Measurements from ENCODE around the gene LSP1. TPM values are rescaled to one million over a fixed set of nuclear protein-coding genes. Genes with fewer than 3 reads are reported as not detected.

The LSP1 gene
- polyA plus RNA-seq, 3 donors from 2014 or later: 437 to 767 (median 593) TPM

DNA sequence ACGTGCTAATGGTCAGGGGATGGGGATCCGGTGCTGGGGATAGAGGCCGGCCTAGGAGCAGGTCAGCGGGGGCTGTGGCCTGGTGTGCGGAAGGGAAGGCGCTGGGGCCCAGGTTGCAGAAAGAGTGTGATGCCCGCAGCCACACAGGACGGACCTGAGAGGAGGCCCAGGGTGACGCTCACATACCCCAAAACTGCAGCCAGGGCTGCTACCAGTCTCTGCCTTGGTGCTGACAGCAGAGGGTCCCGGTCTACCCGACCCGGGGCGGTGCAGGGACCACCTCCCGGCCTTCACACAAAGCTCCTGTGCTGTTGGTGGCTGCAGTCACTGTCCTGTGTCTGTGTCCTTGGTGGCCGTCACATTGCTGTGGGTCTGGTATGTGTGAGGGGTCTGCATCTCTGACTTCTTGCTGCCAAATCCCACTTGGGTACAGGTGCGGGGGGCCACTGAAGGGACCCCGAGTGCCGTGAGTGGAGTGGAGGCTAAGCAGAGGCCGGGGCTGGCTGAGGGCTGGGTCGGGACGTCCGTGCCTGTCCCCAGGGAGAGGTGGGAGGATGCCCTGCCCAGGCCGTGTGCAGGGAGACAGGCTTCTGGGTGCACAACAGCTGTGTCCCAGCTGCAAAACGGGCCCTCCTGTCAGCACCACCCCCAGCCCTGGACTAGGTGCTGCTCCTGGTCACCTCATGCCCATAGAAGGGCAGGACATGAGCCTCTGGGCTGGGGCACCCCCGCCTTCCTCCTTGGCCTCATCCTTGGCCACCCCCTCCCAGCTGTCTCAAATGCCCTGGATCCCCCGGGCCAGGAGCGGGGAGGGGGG is 1.5 kb downstream of the LSP1 start:
- peak overlapping the region; percentile 94 to 100 (median 98) for H3K4me3 Mint-ChIP-seq
- H3K36me3 Mint-ChIP-seq: no peaks in the 10 kb centered on the region
- peak in 1 of 3 donors; percentile 32 for DNase-seq
- peaks cover 20 to 28% (median 23%) of the 10 kb centered on the region in 3 donors for H3K27me3 Mint-ChIP-seq (ENCODE audit: low read depth in 3 of 3)
- H3K9me3 Mint-ChIP-seq: no peaks in the 10 kb centered on the region
- H3K4me1 Mint-ChIP-seq: peaks cover 43 to 67% of the 10 kb centered on the region in 2 donors
- peak overlapping the region; percentile 92 to 100 (median 96) for H3K27ac Mint-ChIP-seq

DNA sequence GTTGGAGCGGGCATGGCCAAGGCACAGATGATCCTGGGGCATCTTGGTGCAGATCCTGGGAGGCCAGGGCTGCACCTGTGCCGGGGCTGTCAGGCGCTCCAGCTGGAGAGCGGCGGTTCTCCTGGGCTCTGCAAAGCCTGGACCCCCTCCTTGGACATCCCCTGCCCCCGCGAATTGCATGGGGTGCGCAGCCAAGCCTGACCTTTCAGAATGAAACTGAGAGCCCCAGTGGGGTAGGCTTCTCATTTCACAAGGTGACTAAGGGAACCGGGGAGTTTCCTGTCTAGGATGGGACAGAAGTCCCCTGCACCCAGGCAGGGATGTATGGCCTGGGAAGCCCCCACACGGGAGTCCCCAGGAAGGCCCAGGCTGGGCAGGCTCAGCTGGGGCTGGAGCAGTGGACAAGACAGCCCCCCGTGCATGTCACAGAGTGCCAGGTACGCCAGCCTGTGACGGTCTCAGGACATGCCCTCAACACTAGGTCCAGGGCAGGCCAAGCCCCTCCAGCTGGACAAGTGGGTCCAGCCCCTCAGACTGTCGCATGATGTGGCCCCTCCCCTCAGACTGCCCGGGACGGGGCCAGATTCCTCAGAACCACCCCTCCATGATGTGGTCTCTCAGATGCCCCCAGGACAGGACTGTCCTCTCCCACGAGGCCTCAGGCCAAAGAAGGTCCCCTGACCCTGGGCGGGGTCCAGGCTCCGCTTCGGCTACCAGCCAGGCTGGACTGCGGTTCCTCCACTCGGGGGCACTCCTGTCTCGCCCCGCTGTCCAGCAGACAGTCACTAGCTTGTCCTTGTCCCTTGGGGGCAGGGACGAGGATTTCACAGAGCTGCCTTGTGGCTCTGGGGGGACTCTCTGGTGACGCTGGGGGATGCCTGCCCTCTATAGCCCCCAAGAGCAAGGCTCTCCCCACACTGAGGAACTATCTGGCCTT is 2.3 kb downstream of the LSP1 start:
- peaks cover 35 to 60% of the 10 kb centered on the region in 2 donors for H3K4me1 Mint-ChIP-seq
- H3K36me3 Mint-ChIP-seq: no peaks in the 10 kb centered on the region
- H3K27ac Mint-ChIP-seq: peak overlapping the region in 4 of 6 donors; percentile 12 to 75 (median 45)
- peak overlapping the region; percentile 56 to 100 (median 98) for H3K4me3 Mint-ChIP-seq
- DNase-seq: no peak
- H3K27me3 Mint-ChIP-seq (ENCODE audit: low read depth in 3 of 3): peaks cover 19 to 26% (median 20%) of the 10 kb centered on the region in 3 donors
- no peaks in the 10 kb centered on the region for H3K9me3 Mint-ChIP-seq

DNA sequence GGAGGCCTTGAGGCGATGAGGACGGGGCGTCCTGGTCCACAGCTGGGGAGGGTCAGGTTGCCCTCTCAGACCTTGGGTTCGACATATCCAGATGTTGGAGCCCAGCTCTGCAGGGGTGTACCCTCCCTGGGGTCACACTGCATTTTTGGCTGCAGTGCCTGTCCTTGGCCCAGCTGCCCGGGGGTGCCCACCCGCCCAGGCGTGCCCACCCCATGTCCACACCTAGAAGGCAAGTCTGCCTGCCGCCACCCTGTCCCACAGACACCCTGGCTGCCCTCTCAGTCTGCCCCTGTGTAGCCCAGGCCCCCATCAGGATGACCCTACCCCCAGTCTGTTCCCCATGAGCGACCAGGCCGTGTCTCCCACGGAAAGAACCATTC is 3.0 kb downstream of the LSP1 start:
- H3K27ac Mint-ChIP-seq: peak overlapping the region in 4 of 6 donors; percentile 21 to 77 (median 52)

DNA sequence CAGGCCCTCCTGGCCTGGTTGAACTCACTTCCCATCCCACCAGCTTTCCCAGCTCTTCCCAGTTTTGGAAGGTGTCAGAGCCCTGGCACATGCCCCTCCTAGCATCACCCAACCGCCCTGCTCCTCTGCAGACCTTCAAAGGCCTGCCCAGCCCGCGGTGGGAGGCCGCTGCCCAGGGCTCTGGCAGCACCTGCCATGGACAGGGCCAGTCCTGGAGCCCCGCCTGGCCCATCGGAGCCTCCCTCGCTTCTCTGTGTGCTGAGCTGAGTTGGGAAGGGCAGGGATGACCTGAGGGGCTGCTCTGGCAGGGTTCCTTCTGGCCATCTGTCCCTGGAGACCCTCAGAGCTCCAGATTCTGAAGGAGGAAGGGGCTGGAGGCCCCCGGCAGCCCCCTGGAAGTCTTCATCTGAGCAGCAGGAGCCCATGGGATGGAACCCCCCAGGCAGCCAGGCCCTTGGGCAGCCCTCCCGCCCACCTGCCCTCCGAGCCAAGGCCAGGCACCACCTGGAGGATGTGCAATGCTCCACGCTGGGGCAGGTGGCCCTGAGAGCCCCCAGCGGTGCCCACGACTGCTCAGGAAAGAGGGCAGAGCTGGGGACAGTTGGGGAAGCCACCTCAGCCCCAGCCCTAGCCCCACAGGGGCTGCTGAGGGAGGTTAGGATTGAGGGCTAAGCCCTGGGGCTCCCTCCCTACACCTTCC is 3.6 kb downstream of the LSP1 start:
- Mint-ChIP-seq H3K27me3 (ENCODE audit: low read depth in 3 of 3) (peaks cover 11 to 21% (median 12%) of the 10 kb centered on the region in 3 donors), H3K27ac (peak overlapping the region in 5 of 6 donors; percentile 21 to 77 (median 48)), H3K4me1 (peaks cover 23 to 47% of the 10 kb centered on the region in 2 donors), H3K36me3 (no peaks in the 10 kb centered on the region), H3K9me3 (no peaks in the 10 kb centered on the region), H3K4me3 (peak overlapping the region; percentile 21 to 100 (median 38))
- no peak for DNase-seq

More for the DNA sequence above, 3.0 kb downstream of the LSP1 start:
- Mint-ChIP-seq H3K4me1 (peaks cover 29 to 53% of the 10 kb centered on the region in 2 donors), H3K4me3 (peak overlapping the region; percentile 38 to 100 (median 50)), H3K9me3 (no peaks in the 10 kb centered on the region), H3K36me3 (no peaks in the 10 kb centered on the region), H3K27me3 (ENCODE audit: low read depth in 3 of 3) (peaks cover 12 to 25% (median 15%) of the 10 kb centered on the region in 3 donors)
- DNase-seq: no peak

DNA sequence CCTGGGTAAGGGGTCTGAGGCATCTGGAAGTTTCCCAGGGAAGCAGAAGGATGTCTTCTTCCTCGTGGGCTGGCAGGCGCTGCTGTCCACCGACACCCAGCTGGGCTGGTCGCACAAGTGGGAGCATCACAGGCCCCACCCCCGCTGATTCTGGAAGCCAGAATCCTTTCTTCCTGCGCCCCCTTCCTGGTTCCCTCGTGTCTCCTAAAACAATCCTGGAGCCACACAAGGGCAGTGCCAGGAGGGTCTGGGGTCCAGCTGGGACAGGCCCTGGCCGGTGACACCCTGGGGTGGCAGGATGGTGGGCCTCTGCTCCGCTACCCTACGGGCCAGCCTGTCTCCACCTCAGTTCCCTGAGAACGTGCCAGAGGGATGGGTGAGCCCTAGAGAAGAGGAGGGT is 4.2 kb downstream of the LSP1 start:
- H3K4me3 Mint-ChIP-seq: no peak overlapping the region
- H3K27ac Mint-ChIP-seq: no peak overlapping the region
- DNase-seq: no peak
- H3K4me1 Mint-ChIP-seq: peaks cover 17 to 41% of the 10 kb centered on the region in 2 donors
- H3K27me3 Mint-ChIP-seq (ENCODE audit: low read depth in 3 of 3): peaks cover 11 to 19% (median 12%) of the 10 kb centered on the region in 3 donors
- H3K36me3 Mint-ChIP-seq: no peaks in the 10 kb centered on the region
- no peaks in the 10 kb centered on the region for H3K9me3 Mint-ChIP-seq

DNA sequence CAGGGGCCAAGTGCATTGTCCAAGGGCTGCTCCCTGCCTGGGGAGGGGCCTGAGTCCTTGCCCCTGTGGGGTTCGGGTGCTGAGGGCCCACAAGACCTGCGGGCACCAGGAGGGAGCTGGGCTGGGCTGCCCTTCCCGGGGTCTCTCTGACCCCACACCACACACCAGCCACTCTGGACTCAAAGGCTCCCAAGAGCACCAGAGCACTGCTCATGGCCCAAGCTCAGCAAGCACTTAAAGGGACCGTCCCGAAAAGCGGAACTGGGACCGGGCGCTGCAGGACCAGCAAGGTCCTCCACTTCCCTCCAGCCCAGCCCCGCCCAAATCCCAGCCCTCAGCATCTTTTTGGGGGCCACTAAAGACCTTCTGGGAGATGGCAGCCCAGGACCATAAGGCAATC is 5.3 kb downstream of the LSP1 start:
- Mint-ChIP-seq H3K27me3 (ENCODE audit: low read depth in 3 of 3) (peaks cover 3 to 12% (median 4%) of the 10 kb centered on the region in 3 donors), H3K27ac (peak overlapping the region in 2 of 6 donors; percentile 14 to 43), H3K4me3 (peak overlapping the region in 1 of 5 donors; percentile 46)

DNA sequence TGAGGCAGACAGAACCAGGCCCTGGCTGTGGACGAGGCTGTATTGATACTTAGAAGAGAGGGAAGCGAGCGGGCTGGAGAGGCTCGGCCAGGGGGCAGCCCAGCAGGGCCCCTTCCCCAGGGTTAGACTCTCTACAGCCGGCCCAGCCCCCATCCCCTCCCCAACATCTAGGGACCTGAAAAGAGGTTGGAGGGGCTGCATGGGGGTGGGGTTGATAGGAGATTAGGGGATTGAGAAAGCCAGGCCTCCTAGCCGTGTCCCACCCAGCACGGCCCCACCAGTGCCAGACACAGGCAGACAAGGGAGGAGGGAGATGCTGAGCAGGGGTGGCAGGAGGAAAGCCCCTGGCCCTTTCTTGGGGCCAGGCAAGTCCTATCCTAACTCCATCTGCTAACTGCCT is 5.7 kb downstream of the LSP1 start:
- H3K27me3 Mint-ChIP-seq (ENCODE audit: low read depth in 3 of 3): peaks cover 2 to 8% (median 3%) of the 10 kb centered on the region in 3 donors
- H3K4me3 Mint-ChIP-seq: no peak overlapping the region
- H3K27ac Mint-ChIP-seq: peak overlapping the region in 3 of 6 donors; percentile 24 to 47 (median 43)
- no peaks in the 10 kb centered on the region for H3K9me3 Mint-ChIP-seq
- DNase-seq: no peak
- peaks cover 7 to 31% of the 10 kb centered on the region in 2 donors for H3K4me1 Mint-ChIP-seq
- H3K36me3 Mint-ChIP-seq: no peaks in the 10 kb centered on the region

More for the DNA sequence above, 5.3 kb downstream of the LSP1 start:
- no peaks in the 10 kb centered on the region for H3K9me3 Mint-ChIP-seq
- H3K4me1 Mint-ChIP-seq: peaks cover 7 to 31% of the 10 kb centered on the region in 2 donors
- H3K36me3 Mint-ChIP-seq: no peaks in the 10 kb centered on the region
- no peak for DNase-seq

DNA sequence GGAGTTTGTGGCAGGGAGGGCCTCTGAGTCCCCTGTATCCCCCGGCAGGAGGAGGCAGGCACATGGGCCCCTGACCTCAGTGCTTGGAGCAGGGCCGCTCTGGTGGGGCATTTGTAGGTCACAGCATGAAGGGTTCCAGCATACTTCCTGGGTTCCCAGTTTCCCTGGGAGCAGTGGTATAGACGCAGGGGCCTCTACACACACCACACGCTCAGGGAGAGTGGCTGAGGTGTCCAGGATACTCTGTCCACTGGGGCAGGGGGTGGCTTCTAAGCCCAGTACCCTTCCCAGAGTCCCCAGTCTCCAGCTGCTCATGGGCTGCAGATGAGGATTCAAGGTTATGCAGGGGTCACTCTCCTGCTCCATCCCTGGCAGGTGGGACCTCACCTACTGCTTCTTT is 6.1 kb downstream of the LSP1 start:
- peaks cover 7 to 31% of the 10 kb centered on the region in 2 donors for H3K4me1 Mint-ChIP-seq
- H3K27me3 Mint-ChIP-seq (ENCODE audit: low read depth in 3 of 3): peaks cover 1 to 4% (median 3%) of the 10 kb centered on the region in 3 donors
- H3K9me3 Mint-ChIP-seq: no peaks in the 10 kb centered on the region
- no peak for DNase-seq
- peak overlapping the region in 4 of 6 donors; percentile 24 to 69 (median 46) for H3K27ac Mint-ChIP-seq
- no peaks in the 10 kb centered on the region for H3K36me3 Mint-ChIP-seq
- H3K4me3 Mint-ChIP-seq: peak overlapping the region in 1 of 5 donors; percentile 19

DNA sequence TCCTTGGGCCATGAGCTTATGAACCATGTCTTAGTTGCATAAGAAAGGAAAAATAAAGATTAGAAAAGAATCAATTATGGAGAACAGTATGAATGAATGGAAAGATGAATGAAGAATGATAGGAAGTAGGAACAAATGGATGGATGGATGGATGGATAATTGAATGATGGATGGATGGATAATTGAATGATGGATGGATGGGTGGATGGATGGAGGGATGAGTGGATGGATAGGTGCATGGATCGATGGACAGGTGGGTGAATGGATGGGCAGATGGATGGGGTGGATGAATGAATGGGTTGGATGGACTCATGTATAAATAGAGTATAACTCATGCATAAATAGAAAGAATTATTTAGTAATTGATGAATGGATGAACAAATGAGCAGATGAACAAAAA is 7.2 kb downstream of the LSP1 start:
- no peak for DNase-seq
- Mint-ChIP-seq H3K27me3 (ENCODE audit: low read depth in 3 of 3) (peaks cover 0 to 7% (median 2%) of the 10 kb centered on the region in 3 donors), H3K36me3 (no peaks in the 10 kb centered on the region), H3K4me3 (no peak overlapping the region), H3K4me1 (peaks cover 7 to 36% of the 10 kb centered on the region in 2 donors), H3K27ac (no peak overlapping the region), H3K9me3 (no peaks in the 10 kb centered on the region)

DNA sequence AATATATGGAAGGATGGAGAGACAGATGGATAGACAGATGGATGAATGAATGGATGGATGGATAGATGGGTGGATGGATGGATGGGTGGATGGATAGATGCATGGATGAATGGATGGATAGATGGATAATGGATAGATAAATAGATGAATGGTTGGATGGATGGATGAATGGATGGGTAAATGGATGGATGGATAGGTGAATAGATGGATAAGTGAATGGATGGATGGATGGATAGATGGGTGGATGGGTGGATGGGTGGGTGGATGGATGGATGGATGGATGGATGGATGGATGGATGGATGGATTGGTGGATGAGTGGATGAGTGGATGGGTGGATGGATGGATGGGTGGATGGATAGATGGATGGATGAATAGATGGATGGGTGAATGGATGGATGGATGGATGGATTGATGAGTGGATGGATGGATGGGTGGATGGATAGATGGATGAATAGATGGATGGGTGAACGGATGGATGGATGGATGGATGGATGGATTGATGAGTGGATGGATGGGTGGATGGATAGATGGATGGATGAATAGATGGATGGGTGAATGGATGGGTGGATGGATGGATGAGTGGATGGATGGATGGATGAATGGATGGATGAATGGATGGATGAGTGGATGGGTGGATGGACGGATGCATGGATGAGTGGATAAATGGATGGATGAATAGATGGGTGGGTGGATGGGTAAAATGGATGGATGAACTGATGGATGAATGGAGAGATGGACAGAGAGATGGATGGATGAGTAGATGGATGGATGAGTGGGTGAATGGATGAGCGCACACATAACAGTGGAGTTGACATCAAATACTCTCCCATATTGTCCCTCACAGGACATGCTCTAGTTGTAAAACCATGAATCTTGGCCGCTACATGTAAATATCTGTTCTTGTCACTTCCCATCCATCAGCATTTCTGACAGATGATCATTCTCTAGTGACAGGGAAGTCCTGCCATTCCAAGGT is 8.8 kb downstream of the LSP1 start:
- Mint-ChIP-seq H3K36me3 (no peaks in the 10 kb centered on the region), H3K27ac (no peak overlapping the region), H3K27me3 (ENCODE audit: low read depth in 3 of 3) (peaks cover 2 to 7% (median 3%) of the 10 kb centered on the region in 3 donors), H3K4me3 (no peak overlapping the region), H3K9me3 (no peaks in the 10 kb centered on the region), H3K4me1 (peaks cover 10 to 39% of the 10 kb centered on the region in 2 donors)
- no peak for DNase-seq

DNA sequence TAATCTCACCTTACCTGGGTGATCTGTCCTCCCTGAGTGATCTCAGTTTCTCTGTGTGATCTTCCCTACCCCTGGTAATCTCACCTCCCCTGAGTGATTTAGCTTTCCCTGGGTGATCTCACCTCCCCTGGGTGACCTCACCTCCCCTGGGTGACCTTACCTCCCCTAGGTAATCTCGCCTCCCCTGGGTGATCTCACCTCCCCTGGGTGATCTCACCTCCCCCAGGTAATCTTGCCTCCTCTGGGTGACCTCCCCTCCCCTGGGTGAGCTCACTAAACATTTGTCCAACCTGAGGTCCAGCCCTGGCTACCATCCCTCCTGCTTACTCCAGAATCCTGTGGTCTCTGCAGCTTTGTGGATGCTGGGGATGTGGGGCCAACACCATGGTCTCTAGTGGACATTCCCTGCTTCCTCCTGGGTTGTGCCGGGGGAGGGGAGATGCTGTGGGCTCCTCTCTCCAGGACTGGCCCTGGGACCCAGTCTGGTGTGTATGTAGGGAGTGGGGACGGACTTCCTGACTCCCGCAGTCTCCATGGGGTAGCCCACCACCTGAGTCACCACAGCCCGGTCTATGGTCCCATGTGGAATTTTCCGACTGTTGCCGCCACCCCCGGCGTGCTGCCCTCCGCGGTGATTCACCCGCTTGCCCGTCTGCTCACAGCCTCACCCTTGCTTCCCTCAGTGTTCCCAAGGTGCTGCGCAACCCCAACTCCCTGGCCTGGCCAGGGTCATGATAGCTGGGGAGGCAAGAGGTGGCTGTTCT is 9.9 kb downstream of the LSP1 start:
- Mint-ChIP-seq H3K27ac (peak overlapping the region in 4 of 6 donors; percentile 14 to 73 (median 56)), H3K9me3 (no peaks in the 10 kb centered on the region), H3K4me1 (peaks cover 11 to 40% of the 10 kb centered on the region in 2 donors), H3K36me3 (no peaks in the 10 kb centered on the region), H3K27me3 (ENCODE audit: low read depth in 3 of 3) (peaks cover 2 to 7% (median 3%) of the 10 kb centered on the region in 3 donors), H3K4me3 (peak overlapping the region in 2 of 5 donors; percentile 31 to 46)
- no peak for DNase-seq

Data from immature natural killer cell (primary cell).